NCI-H2196 (cell line): ENCODE measurements around the gene AMFR.

Experiments used
- DNase-seq: peaks from one replicate; lab custom pipeline; 2025; ENCODE audit not compliant: unreplicated experiment; lab: John Stamatoyannopoulos, UW

Gene AMFR

DNA sequence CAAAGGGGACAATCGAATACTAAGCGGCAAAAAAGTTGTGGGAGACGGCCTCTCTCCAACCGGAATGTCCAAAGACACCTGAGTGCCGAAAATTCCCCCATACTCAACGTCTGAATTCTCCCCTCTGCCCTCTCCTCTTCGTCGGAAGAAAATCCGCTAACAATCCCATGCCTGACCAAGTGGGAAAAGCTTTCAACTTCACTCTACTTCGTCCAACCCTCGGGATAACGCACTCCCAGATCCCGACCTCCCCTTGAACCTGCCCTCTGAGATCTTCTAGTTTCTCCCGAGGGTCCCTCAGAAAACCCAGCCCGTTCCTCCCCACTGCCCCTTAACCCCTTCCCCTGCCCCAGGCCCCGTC is 961 bp downstream of the AMFR start:
- no peak for DNase-seq

DNA sequence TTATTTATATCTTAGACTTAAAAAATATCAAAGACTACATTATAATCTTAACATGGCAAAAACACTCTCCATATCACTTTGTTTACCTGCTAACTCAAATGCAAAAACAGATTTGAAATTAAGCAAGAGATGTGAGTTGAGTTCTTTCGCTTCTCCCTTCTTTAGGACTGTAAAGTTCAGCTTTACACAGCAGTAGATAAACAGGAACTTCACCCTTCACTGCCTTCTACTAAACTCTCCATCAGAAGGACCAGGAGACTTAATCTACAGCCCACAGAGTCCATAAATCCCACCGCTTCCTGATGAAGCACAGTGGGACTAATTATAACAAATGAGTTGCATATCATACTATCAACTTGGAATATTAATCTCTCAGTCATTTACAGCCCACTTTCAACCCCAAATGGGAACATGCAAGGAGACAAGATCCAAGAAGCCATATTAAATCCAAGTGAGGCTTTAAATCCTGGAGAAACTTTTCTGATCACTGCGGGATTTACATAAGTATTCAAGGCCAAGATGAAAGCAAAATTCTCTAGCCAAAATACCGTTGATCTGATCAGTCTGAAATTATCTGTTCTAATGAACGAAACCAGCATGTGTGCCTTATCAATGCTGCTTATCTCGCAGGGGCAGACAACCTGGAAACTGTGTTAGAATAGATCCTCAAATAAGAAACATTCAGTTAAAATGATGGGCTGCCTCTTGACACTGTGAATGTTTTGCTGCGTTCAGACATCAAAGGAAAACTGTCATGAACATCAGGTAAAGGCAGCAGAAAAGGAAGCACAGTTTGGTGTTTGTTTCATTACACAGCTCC is 1.6 kb downstream of the AMFR start:
- DNase-seq = no peak

GRCh38 chr16:56422896-56423441 is 2.4 kb downstream of the AMFR start:
- DNase-seq = no peak

DNA sequence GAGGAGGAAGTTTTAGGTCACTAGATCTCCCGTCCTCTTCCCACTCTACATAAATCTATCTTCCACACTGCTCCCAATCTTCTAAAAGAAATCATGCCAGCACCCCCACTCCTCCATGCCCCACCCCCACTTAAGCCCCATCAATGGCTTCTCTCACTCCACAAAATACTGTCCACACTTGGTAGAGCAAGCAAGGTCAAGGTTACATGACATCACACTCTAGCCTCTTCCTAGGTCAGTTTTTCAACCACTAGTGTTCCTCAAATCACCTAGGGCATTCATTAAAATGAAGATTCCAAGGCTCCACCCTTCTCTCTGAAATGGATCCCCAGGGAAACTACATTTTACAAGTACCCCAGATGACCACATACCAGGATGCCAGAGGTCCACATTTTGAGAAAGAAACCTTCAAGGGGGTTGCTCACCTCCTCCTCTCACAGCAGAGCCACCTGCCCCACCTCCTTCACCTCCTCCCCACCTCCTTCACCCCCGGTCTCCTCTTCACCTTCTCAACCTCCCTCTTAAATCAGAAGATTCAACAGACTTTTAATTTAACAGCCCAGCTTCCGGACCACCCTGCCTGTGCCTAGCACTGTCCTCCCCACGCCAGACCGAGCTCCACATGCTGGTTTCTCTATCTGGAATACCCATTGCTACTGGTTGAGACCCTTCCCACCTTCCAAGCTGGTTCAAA is 3.2 kb downstream of the AMFR start:
- no peak for DNase-seq

GRCh38 chr16:56421313-56421712 is 4.0 kb downstream of the AMFR start:
- DNase-seq = no peak

- no peak for DNase-seq
Observed at GRCh38 chr16:56420613-56421012, 4.7 kb downstream of the AMFR start.

DNA sequence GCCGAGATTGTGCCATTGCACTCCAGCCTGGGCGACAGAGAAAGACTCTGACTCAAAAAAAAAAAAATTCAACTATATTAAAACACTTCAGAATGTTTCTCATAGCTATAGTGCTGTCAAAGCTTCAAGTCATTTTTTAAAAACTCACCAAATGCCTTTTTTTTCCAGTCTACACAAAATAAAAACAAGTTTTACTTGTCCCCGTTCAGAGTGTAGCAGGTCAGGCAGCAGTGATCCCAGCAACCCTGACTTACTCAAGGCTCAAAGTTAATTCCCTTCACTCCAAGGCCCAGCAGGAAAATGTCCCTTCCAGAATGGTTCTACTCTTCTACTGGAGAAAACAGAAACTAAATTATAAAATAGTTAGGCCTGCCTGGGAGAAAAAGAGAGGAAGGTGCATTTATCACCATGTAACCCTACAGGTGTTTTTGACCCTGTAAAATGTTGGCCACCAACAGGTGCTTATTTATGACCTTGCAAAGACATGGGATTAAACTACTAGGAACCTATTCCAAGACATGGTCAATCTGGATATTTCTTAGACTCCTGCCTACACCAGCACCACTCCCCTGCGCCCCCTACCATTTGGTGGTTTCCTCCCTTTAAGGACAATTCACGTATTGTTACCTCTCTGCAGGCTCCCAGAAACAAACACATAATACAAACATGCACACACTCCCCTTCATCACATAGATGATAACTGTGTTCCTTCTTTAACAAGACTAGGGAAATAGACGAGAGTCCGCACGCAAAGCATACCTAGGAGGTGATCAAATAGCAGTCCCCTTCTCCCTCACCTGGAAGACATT is 5.4 kb downstream of the AMFR start:
- no peak for DNase-seq

DNA sequence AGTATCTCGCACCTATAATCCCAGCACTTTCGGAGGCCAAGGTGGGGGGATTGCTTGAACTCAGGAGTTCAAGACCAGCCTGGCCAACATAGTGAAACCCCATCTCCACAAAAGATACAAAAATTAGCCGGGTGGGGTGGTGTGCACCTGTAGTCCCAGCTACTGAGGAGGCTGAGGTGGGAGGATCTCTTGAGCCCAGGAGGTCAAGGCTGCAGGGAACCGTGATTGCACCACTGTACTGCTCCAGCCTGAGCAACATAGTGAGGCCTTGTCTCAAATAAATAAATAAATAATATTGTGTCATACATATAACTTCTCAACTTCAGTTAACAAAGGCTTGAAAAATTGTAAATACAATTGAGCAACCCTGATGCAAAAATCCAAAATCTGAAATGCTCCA is 8.2 kb downstream of the AMFR start:
- DNase-seq = no peak

DNA sequence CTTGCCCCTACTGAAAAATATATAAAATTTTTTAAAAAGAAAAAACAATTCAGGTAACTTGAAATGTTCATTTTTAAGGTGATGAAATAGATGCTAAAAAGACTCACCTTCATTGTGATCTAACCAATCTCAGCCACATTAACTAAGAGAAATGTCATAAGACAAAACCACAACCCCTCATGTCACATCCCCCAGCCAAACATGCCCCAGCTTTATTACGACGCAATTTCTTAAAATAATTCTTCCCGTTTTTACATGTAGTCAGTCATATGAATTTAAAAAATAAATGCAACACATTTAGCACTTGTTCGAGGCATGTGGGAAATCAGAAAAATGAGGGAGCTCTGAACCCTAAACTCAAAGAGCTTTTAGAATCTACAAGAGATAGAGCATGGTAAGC is 9.5 kb downstream of the AMFR start:
- no peak for DNase-seq

DNA sequence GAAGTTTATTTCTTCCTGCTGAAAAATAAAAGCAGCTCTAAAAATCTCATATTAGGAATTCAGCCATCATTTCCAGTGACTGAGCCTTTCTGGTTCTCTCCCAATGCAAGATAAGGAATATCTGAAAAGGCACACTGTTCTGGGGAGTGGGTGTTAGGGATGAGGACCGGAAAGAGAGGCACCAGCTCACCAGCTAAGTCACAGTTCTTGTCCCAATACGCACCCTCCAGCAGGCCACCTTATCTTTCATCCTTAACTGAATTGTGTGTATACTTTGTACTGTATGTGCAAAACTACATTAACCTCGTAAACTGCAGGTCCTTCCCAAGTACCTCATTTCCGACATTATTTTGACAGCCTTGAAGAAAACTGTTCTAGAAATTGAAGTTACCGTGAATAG is 11.0 kb downstream of the AMFR start:
- DNase-seq = no peak

DNA sequence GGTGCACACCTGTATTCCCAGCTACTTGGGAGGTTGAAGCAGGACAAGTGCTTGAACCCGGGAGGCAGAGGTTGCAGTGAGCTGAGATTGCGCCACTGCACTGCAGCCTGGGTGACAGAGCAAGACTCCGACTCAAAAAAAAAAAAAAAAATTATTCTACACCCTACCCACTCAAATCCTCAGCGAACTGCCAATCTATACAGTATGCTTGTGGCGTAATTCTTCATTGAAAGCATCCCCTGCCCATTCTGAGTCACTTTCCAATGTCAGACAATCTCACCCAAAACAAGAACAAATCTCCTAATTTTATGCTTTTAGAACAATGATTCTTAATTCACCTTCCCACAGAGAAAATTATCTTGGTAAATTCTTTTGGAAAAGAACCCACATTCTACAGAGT is 12.0 kb downstream of the AMFR start:
- DNase-seq = no peak

GRCh38 chr16:56411624-56412023 is 13.7 kb downstream of the AMFR start:
- DNase-seq = no peak

GRCh38 chr16:56411123-56411522 is 14.2 kb downstream of the AMFR start:
- no peak for DNase-seq

DNA sequence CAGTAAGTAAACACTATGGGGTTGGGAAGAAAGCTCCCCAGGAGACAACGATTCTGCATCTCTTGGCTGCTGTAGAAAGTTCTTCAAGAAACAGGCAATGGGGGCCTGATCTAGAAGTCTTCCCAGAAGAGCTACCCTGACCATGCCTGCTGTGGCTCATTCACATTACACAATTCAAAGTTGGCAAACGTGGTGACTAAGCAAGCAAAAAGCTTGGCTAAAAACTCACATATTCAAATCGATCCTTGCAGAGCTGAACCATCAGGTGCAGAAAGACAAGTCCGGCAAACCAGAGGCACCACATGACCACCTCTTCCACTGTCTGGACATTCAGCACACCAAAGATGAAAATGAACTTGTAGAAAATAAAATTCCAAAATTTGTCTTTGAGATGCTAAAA is 16.1 kb downstream of the AMFR start:
- DNase-seq = no peak

GRCh38 chr16:56408379-56409098 is 16.8 kb downstream of the AMFR start:
- no peak for DNase-seq

- DNase-seq = no peak
Observed at GRCh38 chr16:56405977-56406672, 19.2 kb downstream of the AMFR start.

DNA sequence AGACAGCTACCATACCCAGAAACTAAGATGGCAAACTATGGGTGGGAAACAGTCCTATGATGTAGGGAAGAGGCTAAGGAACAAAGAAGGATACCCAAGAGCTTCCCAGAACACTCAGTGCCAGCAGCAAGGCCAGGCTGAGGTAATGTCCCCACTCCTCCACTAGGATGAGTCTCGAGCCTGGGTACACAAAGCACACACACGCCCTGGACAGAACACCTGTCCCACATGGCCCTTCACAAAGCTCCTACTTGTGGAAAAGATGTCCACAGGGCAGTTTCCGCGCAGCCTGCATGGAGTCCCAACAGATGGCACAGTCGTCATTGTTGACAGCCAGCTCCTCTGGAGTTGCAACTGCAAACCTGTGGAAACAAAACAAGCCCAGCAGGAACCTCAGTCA is 23.9 kb downstream of the AMFR start:
- DNase-seq = no peak

DNA sequence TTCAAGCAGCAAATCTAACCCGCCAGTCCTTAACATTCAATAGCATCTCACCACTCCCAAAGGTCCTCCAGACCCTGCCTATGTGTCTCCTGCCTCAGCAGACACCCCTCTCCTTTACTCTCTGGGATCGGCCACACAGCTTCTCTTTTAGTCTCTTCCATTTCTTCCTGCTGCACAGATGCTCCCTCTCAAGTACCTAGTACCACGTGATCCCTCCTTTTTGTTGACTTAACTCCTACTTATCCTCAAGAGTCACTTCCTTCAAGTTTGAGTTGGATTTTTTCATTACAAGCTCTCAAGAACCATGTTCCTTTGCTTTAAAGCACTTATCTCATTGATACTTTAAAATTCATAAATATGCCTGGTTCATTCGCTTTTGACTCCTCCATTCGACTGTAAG is 24.9 kb downstream of the AMFR start:
- DNase-seq = no peak

- no peak for DNase-seq
Observed at GRCh38 chr16:56399486-56399885, 25.9 kb downstream of the AMFR start.

DNA sequence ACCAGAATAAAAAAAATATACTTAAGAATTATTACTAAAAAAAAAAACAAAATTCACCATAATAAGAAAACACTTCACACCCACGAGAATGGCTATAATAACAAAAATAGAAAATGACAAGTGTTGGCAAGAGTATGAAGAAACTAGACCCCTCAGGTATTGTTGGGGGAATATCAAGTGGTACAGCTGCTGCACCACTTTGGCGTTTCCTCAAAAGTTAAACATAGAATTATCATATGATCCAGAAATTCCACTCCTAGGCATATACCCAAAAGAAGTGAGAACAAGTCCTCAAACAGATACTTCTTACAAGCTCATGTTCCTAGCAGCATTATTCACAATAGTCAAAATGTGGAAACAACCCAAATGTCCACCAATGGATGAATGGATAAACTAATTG is 26.3 kb downstream of the AMFR start:
- no peak for DNase-seq
